DND-41 (cell line): ENCODE results near the gene FBXO38.

Experiments
- ATAC-seq: fragments of 200-7000 bp; cut with Tn5 transposase; 3 replicates; pipeline ENCODE4 v1.9.1; 2021; ENCODE audit warnings: low read depth; ENCODE audit not compliant: insufficient read depth
- DNase-seq: peaks from one replicate; pipeline ENCODE4 v3.0.0-alpha.2; 2020
- H2AFZ ChIP-seq: 2 replicates; pipeline ENCODE4 v1.6.0; 2012; ENCODE audit warnings: low read depth, low read length
- H3K27ac ChIP-seq: 2 replicates; pipeline ENCODE4 v1.5.1; 2012; ENCODE audit warnings: low read length, inconsistent platforms
- H3K27me3 ChIP-seq: fragments of 200-600 bp; sonication (generic); 2 replicates; pipeline ENCODE4 v1.6.0; 2012; ENCODE audit warnings: low read length, mild to moderate bottlenecking, inconsistent platforms; ENCODE audit not compliant: insufficient read depth, poor library complexity
- H3K36me3 ChIP-seq: 2 replicates; pipeline ENCODE4 v1.5.1; 2012; ENCODE audit warnings: low read length, inconsistent platforms; ENCODE audit not compliant: insufficient read depth
- H3K4me1 ChIP-seq: 2 replicates; pipeline ENCODE4 v1.5.1; 2012; ENCODE audit warnings: mild to moderate bottlenecking, low read length; ENCODE audit not compliant: insufficient read depth
- H3K4me2 ChIP-seq: 2 replicates; pipeline ENCODE4 v1.6.0; 2012; ENCODE audit warnings: mild to moderate bottlenecking, moderate library complexity, low read length, inconsistent platforms; ENCODE audit not compliant: insufficient read depth
- H3K4me3 ChIP-seq, 2 experiments: fragments of 200-600 bp in 1 of 2; shearing (Covaris generic) in 1 of 2; 2 replicates each; pipeline ENCODE4 v1.5.1; 2012 to 2016; ENCODE audit warnings: inconsistent platforms in 2 of 2, low read length in 2 of 2, mild to moderate bottlenecking in 2 of 2, low read depth in 1 of 2, moderate library complexity in 1 of 2
- H3K79me2 ChIP-seq: 2 replicates; pipeline ENCODE4 v1.6.0; 2012; ENCODE audit warnings: low read length, inconsistent platforms; ENCODE audit not compliant: insufficient read depth
- H3K9ac ChIP-seq: 2 replicates; pipeline ENCODE4 v1.6.0; 2012; ENCODE audit warnings: low read depth, mild to moderate bottlenecking, inconsistent platforms, low read length, moderate library complexity
- H3K9me3 ChIP-seq: 2 replicates; pipeline ENCODE4 v1.5.1; 2012; ENCODE audit warnings: low read length, moderate library complexity, mild to moderate bottlenecking, inconsistent platforms; ENCODE audit not compliant: insufficient read depth, severe bottlenecking
- H4K20me1 ChIP-seq: 2 replicates; pipeline ENCODE4 v1.6.0; 2012; ENCODE audit warnings: low read length; ENCODE audit not compliant: insufficient read depth
- CTCF ChIP-seq: IDR thresholded peaks from 2 replicates; pipeline ENCODE4 v1.5.1; 2012; ENCODE audit warnings: borderline replicate concordance, low read length, moderate library complexity, mild to moderate bottlenecking; ENCODE audit not compliant: poor library complexity, severe bottlenecking; ENCODE audit errors: extremely low read depth
- EZH2 ChIP-seq: IDR thresholded peaks from 3 replicates; pipeline ENCODE4 v1.6.1; 2012; ENCODE audit warnings: borderline replicate concordance, low read depth, mild to moderate bottlenecking, moderate library complexity, low read length, inconsistent platforms; ENCODE audit not compliant: severe bottlenecking

FBXO38 gene

GRCh38 chr5:148416416-148416815 is 32.7 kb downstream of the FBXO38 start:
- ATAC-seq (no peak), DNase-seq (no peak)
- Histone ChIP-seq H4K20me1 (no peaks in the 10 kb centered on the region), H3K4me2 (no peak overlapping the region), H3K4me3 (no peak overlapping the region), H3K9ac (no peak overlapping the region), H3K4me1 (no peaks in the 10 kb centered on the region), H3K27me3 (no peaks in the 10 kb centered on the region), H2AFZ (no peak overlapping the region), H3K36me3 (peaks cover 87% of the 10 kb centered on the region), H3K9me3 (no peaks in the 10 kb centered on the region), H3K79me2 (no peaks in the 10 kb centered on the region), H3K27ac (no peak overlapping the region)
- no peak for TF ChIP-seq CTCF
- TF ChIP-seq EZH2, result no peak

GRCh38 chr5:148416921-148417320 is 33.2 kb downstream of the FBXO38 start:
- ATAC-seq, result no peak
- Histone ChIP-seq H3K27ac (no peak overlapping the region), H3K79me2 (no peaks in the 10 kb centered on the region), H3K4me1 (no peaks in the 10 kb centered on the region), H3K4me3 (no peak overlapping the region), H4K20me1 (no peaks in the 10 kb centered on the region), H3K9ac (no peak overlapping the region), H2AFZ (no peak overlapping the region), H3K36me3 (peaks cover 87% of the 10 kb centered on the region), H3K27me3 (no peaks in the 10 kb centered on the region), H3K4me2 (no peak overlapping the region), H3K9me3 (no peaks in the 10 kb centered on the region)
- no peak for TF ChIP-seq CTCF
- no peak for TF ChIP-seq EZH2
- no peak for DNase-seq

DNA sequence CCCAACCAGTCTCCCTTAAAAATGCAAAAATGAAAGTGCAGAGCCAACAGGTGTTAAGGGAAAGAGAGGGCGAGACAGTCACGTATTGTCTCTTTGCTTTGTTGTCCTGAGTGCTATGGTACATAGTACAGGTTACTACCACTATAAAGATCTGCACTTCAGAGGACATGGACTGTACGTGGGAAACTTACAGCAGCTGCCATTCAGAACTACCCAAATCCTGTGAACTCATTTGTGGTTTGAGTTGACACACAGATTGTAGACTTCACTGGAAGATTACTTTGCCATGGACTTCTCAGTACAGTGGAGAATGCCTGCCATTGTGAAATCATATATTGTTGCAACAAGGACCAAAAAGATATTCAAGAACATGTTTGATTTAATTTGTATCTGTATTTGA is 34.8 kb downstream of the FBXO38 start:
- H3K36me3 ChIP-seq, result peaks cover 87% of the 10 kb centered on the region
- DNase-seq, result no peak
- H3K4me2 ChIP-seq, result no peak overlapping the region
- H4K20me1 ChIP-seq, result no peaks in the 10 kb centered on the region
- no peaks in the 10 kb centered on the region for H3K27me3 ChIP-seq
- no peaks in the 10 kb centered on the region for H3K4me1 ChIP-seq
- H3K27ac ChIP-seq, result no peak overlapping the region
- no peak overlapping the region for H3K9ac ChIP-seq
- no peaks in the 10 kb centered on the region for H3K9me3 ChIP-seq
- no peaks in the 10 kb centered on the region for H3K79me2 ChIP-seq
- H3K4me3 ChIP-seq, result no peak overlapping the region
- H2AFZ ChIP-seq, result no peak overlapping the region
- TF ChIP-seq EZH2, result no peak
- no peak for TF ChIP-seq CTCF
- ATAC-seq, result no peak

DNA sequence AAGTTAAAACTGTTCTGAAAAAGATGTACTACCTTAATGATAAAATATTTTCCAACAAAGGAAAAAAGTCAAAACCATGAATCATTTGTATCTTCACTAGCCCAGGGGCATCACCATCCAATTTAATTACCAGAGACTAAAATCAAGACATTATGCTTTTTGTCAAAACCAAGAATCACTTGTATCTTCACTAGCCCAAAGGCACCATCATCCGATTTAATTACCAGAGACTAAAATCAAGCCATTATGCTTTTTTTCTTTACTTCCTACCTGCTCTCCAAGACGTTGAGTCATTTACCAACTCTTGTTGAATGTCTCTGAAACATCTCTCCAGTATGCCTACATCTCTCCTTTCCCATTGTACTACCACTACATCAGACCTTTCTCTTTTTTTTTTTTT is 37.9 kb downstream of the FBXO38 start:
- DNase-seq (no peak), ATAC-seq (no peak)
- Histone ChIP-seq H3K4me1 (no peaks in the 10 kb centered on the region), H3K36me3 (peaks cover 88% of the 10 kb centered on the region), H3K27ac (no peak overlapping the region), H3K27me3 (no peaks in the 10 kb centered on the region), H3K9ac (no peak overlapping the region), H3K4me2 (no peak overlapping the region), H4K20me1 (peaks cover 3% of the 10 kb centered on the region; the same call in 1 of the 2 replicates), H3K4me3 (no peak overlapping the region), H2AFZ (no peak overlapping the region), H3K79me2 (no peaks in the 10 kb centered on the region), H3K9me3 (no peaks in the 10 kb centered on the region)
- TF ChIP-seq EZH2 (no peak), CTCF (no peak)
